Endodermal cell (in vitro differentiated cells): Measurements from ENCODE around the gene GLIS1. TPM values are rescaled to one million over a fixed set of nuclear protein-coding genes. Genes with fewer than 3 reads are reported as not detected.

ENCODE experiments used
- DNase-seq: peaks from one replicate; pipeline ENCODE4 v3.0.0-alpha.2; 2017
- H3K27ac ChIP-seq: 2 replicates; pipeline ENCODE4 v1.5.1; 2013; ENCODE audit warnings: mild to moderate bottlenecking, low read depth, low read length, moderate library complexity
- H3K27me3 ChIP-seq: 2 replicates; pipeline ENCODE4 v1.6.1; 2013; ENCODE audit warnings: mild to moderate bottlenecking, low read length, moderate library complexity; ENCODE audit not compliant: insufficient read depth, control insufficient read depth, poor library complexity, severe bottlenecking
- H3K36me3 ChIP-seq: 2 replicates; pipeline ENCODE4 v1.7.0; 2013; ENCODE audit warnings: mild to moderate bottlenecking, low read length, moderate library complexity; ENCODE audit not compliant: control insufficient read depth, insufficient read depth
- H3K4me1 ChIP-seq: one replicate; pipeline ENCODE4 v1.7.0; 2013; ENCODE audit warnings: low read length; ENCODE audit not compliant: control insufficient read depth, insufficient read depth
- H3K4me3 ChIP-seq: 2 replicates; pipeline ENCODE4 v1.5.1; 2013; ENCODE audit warnings: mild to moderate bottlenecking, low read length, moderate library complexity
- H3K9ac ChIP-seq: 2 replicates; pipeline ENCODE4 v1.6.1; 2013; ENCODE audit warnings: mild to moderate bottlenecking, low read length, moderate library complexity; ENCODE audit not compliant: poor library complexity, severe bottlenecking; ENCODE audit errors: extremely low read depth
- H3K9me3 ChIP-seq: 2 replicates; pipeline ENCODE4 v1.6.1; 2013; ENCODE audit warnings: mild to moderate bottlenecking, low read length, moderate library complexity; ENCODE audit not compliant: control insufficient read depth
- H3K27ac Mint-ChIP-seq: 2 replicates; pipeline ENCODE4 v1.8.0; 2020; ENCODE audit warnings: mixed read lengths
- H3K27me3 Mint-ChIP-seq: 2 replicates; pipeline ENCODE4 v1.8.0; 2021; ENCODE audit warnings: mild to moderate bottlenecking, mixed read lengths; ENCODE audit not compliant: insufficient read depth
- H3K36me3 Mint-ChIP-seq: 2 replicates; pipeline ENCODE4 v1.8.0; 2020; ENCODE audit warnings: low read depth, mixed read lengths
- H3K4me1 Mint-ChIP-seq: 2 replicates; pipeline ENCODE4 v1.8.0; 2020; ENCODE audit warnings: mixed read lengths
- H3K4me3 Mint-ChIP-seq: 2 replicates; pipeline ENCODE4 v1.8.0; 2020; ENCODE audit warnings: mild to moderate bottlenecking, moderate library complexity, mixed read lengths
- H3K9me3 Mint-ChIP-seq: 2 replicates; pipeline ENCODE4 v1.8.0; 2020; ENCODE audit warnings: mild to moderate bottlenecking, mixed read lengths
- CTCF ChIP-seq: fragments of 200-600 bp; sonication (generic); conservative IDR thresholded peaks from 2 replicates; pipeline ENCODE4 v1.5.0; 2021; ENCODE audit warnings: antibody characterized with exemption, mild to moderate bottlenecking
- WGBS, 2 experiments: methylation state at CpG; one replicate each; pipeline versions ENCODE4 v1.1.5 to v1.1.7; 2013; ENCODE audit warnings: missing lambda C conversion rate in 2 of 2, mixed read lengths in 1 of 2; ENCODE audit not compliant: insufficient coverage in 1 of 2, insufficient read length in 1 of 2; 5-methylcytosine and 5-hydroxymethylcytosine counted together
- total RNA-seq, 2 donors: library from RNA; stranded (reverse); fragmentation: NEBNext Ultra II Directional in 1 of 2; extraction: Animal tissue kit (Norgen Biotek cat#: 25700) in 1 of 2; gene quantifications; 2 replicates in 1 of 2; 3 replicates in 1 of 2; pipeline ENCODE4 v1.2.1, GENCODE V29; 2021

GLIS1 gene
- total RNA-seq, 2 donors from 2014 or later, result 2.1 to 3.9 TPM

GRCh38 chr1:53704304-53704703, 34.7 kb downstream of the GLIS1 start:
- H3K4me3 Mint-ChIP-seq, result no peak overlapping the region
- no peaks in the 10 kb centered on the region for H3K36me3 Mint-ChIP-seq
- no peaks in the 10 kb centered on the region for H3K4me1 ChIP-seq
- no peak overlapping the region for H3K27ac Mint-ChIP-seq
- peaks cover 30% of the 10 kb centered on the region for H3K4me1 Mint-ChIP-seq
- 87 to 100% methylated on average over 1 to 5 of the region's 5 CpGs for WGBS, 2 experiments
- H3K9me3 Mint-ChIP-seq, result no peaks in the 10 kb centered on the region
- H3K36me3 ChIP-seq, result no peaks in the 10 kb centered on the region
- no peak overlapping the region for H3K4me3 ChIP-seq
- DNase-seq, result no peak
- no peaks in the 10 kb centered on the region for H3K27me3 ChIP-seq
- TF ChIP-seq CTCF, result no peak
- no peak overlapping the region for H3K27ac ChIP-seq
- H3K27me3 Mint-ChIP-seq, result no peaks in the 10 kb centered on the region
- no peaks in the 10 kb centered on the region for H3K9me3 ChIP-seq
- H3K9ac ChIP-seq, result no peak overlapping the region

- TF ChIP-seq CTCF, result no peak
- H3K4me1 Mint-ChIP-seq, result peaks cover 30% of the 10 kb centered on the region
Measured at GRCh38 chr1:53703174-53703573, 35.8 kb downstream of the GLIS1 start.

GRCh38 chr1:53702341-53702740, 36.6 kb downstream of the GLIS1 start:
- no peaks in the 10 kb centered on the region for H3K27me3 ChIP-seq
- H3K27me3 Mint-ChIP-seq, result no peaks in the 10 kb centered on the region
- WGBS, 2 experiments, result 77% methylated on average over 8 of the region's 8 CpGs

More at GRCh38 chr1:53703174-53703573, 35.8 kb downstream of the GLIS1 start:
- H3K36me3 ChIP-seq, result no peaks in the 10 kb centered on the region
- H3K27ac Mint-ChIP-seq, result no peak overlapping the region
- H3K27me3 Mint-ChIP-seq, result no peaks in the 10 kb centered on the region
- no peaks in the 10 kb centered on the region for H3K9me3 ChIP-seq
- no peak for DNase-seq
- H3K27me3 ChIP-seq, result no peaks in the 10 kb centered on the region
- H3K9me3 Mint-ChIP-seq, result no peaks in the 10 kb centered on the region
- no peaks in the 10 kb centered on the region for H3K4me1 ChIP-seq
- H3K27ac ChIP-seq, result no peak overlapping the region
- no peaks in the 10 kb centered on the region for H3K36me3 Mint-ChIP-seq
- H3K4me3 Mint-ChIP-seq, result no peak overlapping the region
- H3K4me3 ChIP-seq, result no peak overlapping the region
- 90% methylated on average over 1 of the region's 1 CpG; no CpG with 5 or more reads in 1 of the 2 experiments for WGBS, 2 experiments
- H3K9ac ChIP-seq, result no peak overlapping the region

More at GRCh38 chr1:53702341-53702740, 36.6 kb downstream of the GLIS1 start:
- no peaks in the 10 kb centered on the region for H3K36me3 ChIP-seq
- Mint-ChIP-seq H3K9me3 (no peaks in the 10 kb centered on the region), H3K4me3 (no peak overlapping the region), H3K4me1 (peaks cover 32% of the 10 kb centered on the region), H3K27ac (no peak overlapping the region), H3K36me3 (no peaks in the 10 kb centered on the region)
- no peak overlapping the region for H3K27ac ChIP-seq
- H3K9me3 ChIP-seq, result no peaks in the 10 kb centered on the region
- no peak for TF ChIP-seq CTCF
- H3K9ac ChIP-seq, result no peak overlapping the region
- DNase-seq, result no peak
- no peaks in the 10 kb centered on the region for H3K4me1 ChIP-seq
- no peak overlapping the region for H3K4me3 ChIP-seq
